Placental epithelial cell (primary cell): ENCODE measurements around the gene FREM3. TPM values are rescaled to one million over a fixed set of nuclear protein-coding genes. Genes with fewer than 3 reads are reported as not detected.

Source experiments
- total RNA-seq: library from RNA; depleted of rRNA; stranded (reverse); fragments of >200 nt; gene quantifications from 2 replicates; pipeline ENCODE4 v1.2.3, GENCODE V29; 2012

FREM3 gene
- total RNA-seq, result not detected in 2 replicates

DNA sequence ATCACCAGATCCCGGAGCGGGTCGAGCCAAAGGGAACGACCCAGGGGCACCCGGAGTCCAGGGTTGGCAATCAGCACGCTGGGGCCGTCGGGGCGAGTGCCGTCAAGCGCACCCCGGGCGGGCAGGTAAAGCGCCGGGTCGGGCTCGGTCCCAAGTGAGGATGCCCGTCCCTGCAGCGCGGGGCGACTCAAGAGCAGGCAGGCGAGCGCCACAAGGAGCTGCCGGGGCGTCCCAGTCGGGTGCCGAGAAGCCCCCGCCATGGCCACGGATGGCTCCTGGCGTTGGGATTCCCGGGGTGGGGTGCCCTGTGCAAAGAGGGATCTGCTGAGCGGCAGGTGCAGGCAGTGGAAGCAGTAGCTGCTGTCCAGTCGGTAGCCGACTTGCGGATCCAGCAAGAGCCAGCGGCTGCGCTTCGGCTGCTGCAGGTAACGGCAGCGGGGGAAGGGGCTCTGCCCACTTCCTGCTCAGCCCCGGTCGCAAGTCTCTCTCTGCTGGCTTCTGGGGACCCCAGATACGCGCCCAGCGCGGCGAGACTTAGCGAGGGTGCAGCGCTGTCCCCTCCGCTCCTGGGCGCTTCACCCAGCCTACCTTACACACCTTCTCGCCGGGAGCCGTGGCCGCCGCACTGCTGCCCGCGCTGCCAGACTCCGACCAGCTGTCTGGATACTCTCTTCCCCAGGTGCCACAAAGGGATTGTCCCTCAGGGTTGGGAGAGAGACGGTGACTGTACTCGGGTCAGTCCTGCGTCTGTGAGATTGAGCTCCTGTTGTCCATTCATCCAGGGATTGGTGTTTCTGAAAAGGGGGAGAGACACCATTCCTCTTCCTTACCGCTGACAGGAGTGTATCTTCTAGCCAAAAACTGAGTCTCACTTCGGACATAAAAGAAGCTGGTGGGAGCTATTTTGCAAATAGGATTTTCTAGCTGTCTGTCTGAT lies at the start of gene FREM3:
Gene FREM3, minus strand, starts transcription at position 260 of the 937 bp plus-strand sequence. Its CDS starts 0 bp downstream, at position 260.

Other genes with a start within 250 kb of the FREM3 start
- 47.2 and 49.9 TPM in 2 replicates for gene SMARCA5, start 187.0 kb downstream of the FREM3 start, total RNA-seq
- gene GYPE, start 204.9 kb upstream of the FREM3 start, total RNA-seq, result 0.39 TPM in 1 of 2 replicates, not detected in the other